ENCODE measurements around the gene ZNF175. TPM values are rescaled to one million over a fixed set of nuclear protein-coding genes. Genes with fewer than 3 reads are reported as not detected.
"Not testable (repeated sequence)": the region's sequence is repeated elsewhere in the genome, so short reads cannot be mapped to it uniquely, and the experiment has no call there.

The ZNF175 gene
- total and polyA plus RNA-seq, 9 of the 15 experiments (the other 6 are each of a cell fraction or from before 2014, with no cell fraction given), result 3.7 to 37.9 (median 14.0) TPM

GRCh38 chr19:51630315-51630714, 59.2 kb downstream of the ZNF175 start, which contains the start of gene SIGLEC5:
SIGLEC5 (minus strand) TSS chr19:51630401; CDS start chr19:51630335, 66 bp downstream.
- H4K20me1 ChIP-seq (replicated peaks; ENCODE audit: control insufficient read depth, insufficient read depth, low read length); H3K36me3 ChIP-seq (ENCODE audit: control insufficient read depth, insufficient read depth, low read length); ATAC-seq; H3K4me3 ChIP-seq; intact Hi-C loops (cut with micrococcal nuclease); H3K4me1 ChIP-seq (replicated peaks in 1 of 2; ENCODE audit: control insufficient read depth in 2 of 2, insufficient read depth in 2 of 2, low read length in 2 of 2); H3K27ac ChIP-seq (ENCODE audit: extremely low read depth, low read depth, low read length); H3K79me2 ChIP-seq (ENCODE audit: control insufficient read depth, insufficient read depth, low read length); H3K9me3 ChIP-seq (replicated peaks; ENCODE audit: control insufficient read depth, insufficient read depth, low read depth, low read length); FAIRE-seq; H3K9me1 ChIP-seq (ENCODE audit: control insufficient read depth, insufficient read depth, low read length); CTCF ChIA-PET (ENCODE audit: low intra/inter-chr PET ratio); BruUV-seq (replicated peaks); POLR2A ChIA-PET; H3K9ac ChIP-seq (ENCODE audit: insufficient read depth in 1 of 2, low read depth in 2 of 2, low read length in 2 of 2); in situ Hi-C loops (cut with MboI); H2AFZ ChIP-seq (ENCODE audit: low read depth, low read length); H3K4me2 ChIP-seq (ENCODE audit: insufficient read depth, low read length); DNase-seq (ENCODE audit: extremely low read depth in 1 of 4, low spot score in 3 of 4): not testable (repeated sequence)
- 5% methylated on average over 8 of the region's 13 CpGs for WGBS (ENCODE audit: insufficient coverage, low coverage, missing lambda C conversion rate)
- 0 out of 2 replicates have a peak, but pooled peaks have one; percentile 29 for TF ChIP-seq BHLHE40 (IDR thresholded peaks at IDR 0.05; ENCODE audit: low read length)
- peaks cover 30 to 49% of the 10 kb centered on the region in 2 experiments for H3K27me3 ChIP-seq (ENCODE audit: control insufficient read depth in 2 of 2, insufficient read depth in 2 of 2, low read length in 2 of 2)

- BruUV-seq (replicated peaks), result no TSS peak
- intact Hi-C loops (cut with micrococcal nuclease), result no loop called here
- CTCF ChIA-PET (ENCODE audit: low intra/inter-chr PET ratio), result no interaction called here
These were observed 61.0 kb downstream of the ZNF175 start for GRCh38 chr19:51632126-51632525.

More at GRCh38 chr19:51632126-51632525, 61.0 kb downstream of the ZNF175 start:
- no peaks in the 10 kb centered on the region for H3K9me1 ChIP-seq (ENCODE audit: control insufficient read depth, insufficient read depth, low read length)
- in situ Hi-C loops (cut with MboI), result no loop called here
- H3K4me1 ChIP-seq (replicated peaks in 1 of 2; ENCODE audit: control insufficient read depth in 2 of 2, insufficient read depth in 2 of 2, low read length in 2 of 2), result peaks cover 0 to 3% of the 10 kb centered on the region in 2 experiments; a peak in 1 of 5 replicates
- POLR2A ChIA-PET, result interaction anchor here (1.5 kb wide), 1 partner anchor 16 kb away, joined by 5 read pairs; no protein-coding TSS in a partner anchor
- no peak overlapping the region for H2AFZ ChIP-seq (ENCODE audit: low read depth, low read length)
- no peaks in the 10 kb centered on the region for H3K79me2 ChIP-seq (ENCODE audit: control insufficient read depth, insufficient read depth, low read length)
- H3K36me3 ChIP-seq (ENCODE audit: control insufficient read depth, insufficient read depth, low read length), result no peaks in the 10 kb centered on the region
- no peaks in the 10 kb centered on the region for H4K20me1 ChIP-seq (replicated peaks; ENCODE audit: control insufficient read depth, insufficient read depth, low read length)
- DNase-seq (ENCODE audit: extremely low read depth in 1 of 4, low spot score in 3 of 4) (no peak), ATAC-seq (no peak), FAIRE-seq (no peak)
- H3K9me3 ChIP-seq (replicated peaks; ENCODE audit: control insufficient read depth, insufficient read depth, low read depth, low read length), result no peaks in the 10 kb centered on the region
- H3K27me3 ChIP-seq (ENCODE audit: control insufficient read depth in 2 of 2, insufficient read depth in 2 of 2, low read length in 2 of 2), result peaks cover 23 to 33% of the 10 kb centered on the region in 2 experiments
- 19% methylated on average over 5 of the region's 5 CpGs for WGBS (ENCODE audit: insufficient coverage, low coverage, missing lambda C conversion rate)
- no peak overlapping the region for H3K4me3 ChIP-seq
- H3K27ac ChIP-seq (ENCODE audit: extremely low read depth, low read depth, low read length), result no peak overlapping the region
- TF ChIP-seq CEBPG (CRISPR knock-in tag; IDR thresholded peaks at IDR 0.05) (no peak), CEBPG (tag; conservative IDR thresholded peaks at IDR 0.05 in 1 of 2, IDR thresholded peaks at IDR 0.05 in 1 of 2) (0 out of 4 replicates have a peak, but pooled peaks of 1 of the 2 experiments have one; percentile 7), E2F5 (CRISPR knock-in tag; IDR thresholded peaks at IDR 0.05) (no peak), PTRF (tag; IDR thresholded peaks at IDR 0.05) (no peak), SMAD2 (IDR thresholded peaks at IDR 0.05; ENCODE audit: low read depth, low read length) (no peak), ZNF668 (CRISPR knock-in tag; IDR thresholded peaks at IDR 0.05) (no peak)
- no peak overlapping the region for H3K9ac ChIP-seq (ENCODE audit: insufficient read depth in 1 of 2, low read depth in 2 of 2, low read length in 2 of 2)
- H3K4me2 ChIP-seq (ENCODE audit: insufficient read depth, low read length), result no peak overlapping the region

All from K562 (cell line).